Heart left ventricle (tissue), 13 donors: Measurements from ENCODE around the gene REXO1.

Experiments used
- CTCF ChIP-seq, 12 donors: fragments of 200-600 bp; sonication (generic) in 4 of 12; IDR thresholded peaks; one replicate each; pipeline versions ENCODE4 v1.5.0 to v1.8.0; 2018 to 2022; ENCODE audit warnings: antibody characterized with exemption in 12 of 12, mild to moderate bottlenecking in 5 of 12
- POLR2A ChIP-seq, 2 donors: fragments of 450-650 bp; IDR thresholded peaks; one replicate each; pipeline ENCODE4 v1.6.1; 2017; ENCODE audit warnings: antibody characterized with exemption in 2 of 2, mild to moderate bottlenecking in 2 of 2, moderate library complexity in 2 of 2
- donor health status: ischemic (EF 13 %, LVEDD 7.1; RV severe dilation, severe dysfunction).
- donor health status: DM: no; HTN: yes; CAD: no.
- donor health status: DM: no; HTN: no; CAD: no.
- donor health status: ischemic (EF 25% LVEDD 6.9; RV normal size, moderate dysfunction).
- donor health status: ischemic (EF 25% LVEDD 5.7; RV mildly dilated, moderate dysfunction).
- donor health status: ischemic (EF 35%, LVEDD 5.7; RV mildly dilated, moderate dysfunction).
- donor health status: nonischemic (EF 11% LVEDD 7.7; RV severe dilation, severe dysfunction).
- donor health status: DM: yes; HTN: yes; CAD: no.
- donor health status: PGD.
- donor health status: ischemic (EF 29% LVEDD 5.4; RV normal size, mild dysfunction).
- donor health status: nonischemic (EF 23%, LVEDD 6.1; RV moderate dilation, normal function).

GRCh38 chr19:1816530-1817298, 31.6 kb downstream of the REXO1 start:
- no peak for TF ChIP-seq CTCF (IDR thresholded peaks at IDR 0.05)
- no peak for TF ChIP-seq POLR2A (IDR thresholded peaks at IDR 0.05)
